Prostate gland (tissue), 2 donors: ENCODE results near the gene GNAS-AS1.

Experiments used
- POLR2A ChIP-seq: fragments of 450-650 bp; IDR thresholded peaks from one replicate; pipeline ENCODE4 v1.6.1; 2016; ENCODE audit warnings: antibody characterized with exemption, mild to moderate bottlenecking
- POLR2AphosphoS5 ChIP-seq: sonication (generic); formaldehyde crosslinking; IDR thresholded peaks from one replicate; pipeline ENCODE4 v1.6.1; 2017; ENCODE audit warnings: antibody characterized with exemption
- TF ChIP-seq, protein P1 (sequence below), 4 experiments: fragments of 200-600 bp in 2 of 4; fragments of 450-650 bp in 2 of 4; sonication (generic) in 2 of 4; IDR thresholded peaks; 1 replicate in 3 of 4; 2 replicates in 1 of 4; pipeline ENCODE4 v1.5.1; 2016 to 2019; ENCODE audit warnings: antibody characterized with exemption in 4 of 4, mild to moderate bottlenecking in 2 of 4, moderate library complexity in 2 of 4

DNA sequence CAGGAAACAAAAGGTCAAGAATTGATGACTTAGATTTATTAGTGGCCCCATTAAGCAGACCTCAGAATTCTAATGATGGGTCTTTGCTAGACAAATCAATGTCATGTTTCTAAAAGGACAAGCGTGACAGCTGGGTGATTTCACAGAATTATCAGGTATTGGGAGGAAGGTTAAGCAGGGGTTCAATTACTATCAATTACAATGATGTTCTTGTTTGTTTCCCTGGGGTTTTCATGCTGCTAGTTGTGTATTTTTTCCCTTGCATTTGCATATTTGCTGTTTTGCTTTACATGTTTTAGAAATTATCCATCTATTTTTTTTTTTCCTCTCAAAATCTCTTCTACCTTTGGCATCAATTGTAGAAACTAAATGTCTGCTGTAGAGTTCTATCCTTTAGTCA lies 29.7 kb upstream of the GNAS-AS1 start:
- TF ChIP-seq, protein P1, sequence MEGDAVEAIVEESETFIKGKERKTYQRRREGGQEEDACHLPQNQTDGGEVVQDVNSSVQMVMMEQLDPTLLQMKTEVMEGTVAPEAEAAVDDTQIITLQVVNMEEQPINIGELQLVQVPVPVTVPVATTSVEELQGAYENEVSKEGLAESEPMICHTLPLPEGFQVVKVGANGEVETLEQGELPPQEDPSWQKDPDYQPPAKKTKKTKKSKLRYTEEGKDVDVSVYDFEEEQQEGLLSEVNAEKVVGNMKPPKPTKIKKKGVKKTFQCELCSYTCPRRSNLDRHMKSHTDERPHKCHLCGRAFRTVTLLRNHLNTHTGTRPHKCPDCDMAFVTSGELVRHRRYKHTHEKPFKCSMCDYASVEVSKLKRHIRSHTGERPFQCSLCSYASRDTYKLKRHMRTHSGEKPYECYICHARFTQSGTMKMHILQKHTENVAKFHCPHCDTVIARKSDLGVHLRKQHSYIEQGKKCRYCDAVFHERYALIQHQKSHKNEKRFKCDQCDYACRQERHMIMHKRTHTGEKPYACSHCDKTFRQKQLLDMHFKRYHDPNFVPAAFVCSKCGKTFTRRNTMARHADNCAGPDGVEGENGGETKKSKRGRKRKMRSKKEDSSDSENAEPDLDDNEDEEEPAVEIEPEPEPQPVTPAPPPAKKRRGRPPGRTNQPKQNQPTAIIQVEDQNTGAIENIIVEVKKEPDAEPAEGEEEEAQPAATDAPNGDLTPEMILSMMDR (IDR thresholded peaks at IDR 0.05), result no peak
- TF ChIP-seq POLR2AphosphoS5 (no peak), POLR2A (no peak)
